HepG2 (cell line): ENCODE measurements around the gene TNFSF12. TPM values are rescaled to one million over a fixed set of nuclear protein-coding genes. Genes with fewer than 3 reads are reported as not detected.
A peak's percentile ranks its signal among the peaks of the same experiment; 100 is the strongest.

ENCODE experiments used
- AGO1 ChIP-seq: fragments of 200-400 bp; formaldehyde crosslinking; IDR thresholded peaks from 2 replicates; pipeline ENCODE4 v1.6.1; 2017; ENCODE audit warnings: mild to moderate bottlenecking, low read depth, low read length, moderate library complexity; ENCODE audit not compliant: poor library complexity, severe bottlenecking
- CC2D1A ChIP-seq: sonication (generic); formaldehyde crosslinking; IDR thresholded peaks from 2 replicates; pipeline ENCODE4 v1.8.1; 2023; ENCODE audit warnings: mild to moderate bottlenecking, missing genetic modification reagents
- CHCHD3 ChIP-seq: sonication (generic); formaldehyde crosslinking; IDR thresholded peaks from 2 replicates; pipeline ENCODE4 v1.8.0; 2022; ENCODE audit warnings: mild to moderate bottlenecking, missing genetic modification reagents, moderate library complexity
- CREM ChIP-seq, 2 experiments: sonication (generic) in 1 of 2; formaldehyde crosslinking in 1 of 2; IDR thresholded peaks; 2 replicates each; pipeline versions ENCODE4 v1.4.0 to v1.6.1; 2016 to 2020; ENCODE audit warnings: antibody characterized with exemption in 1 of 2, mild to moderate bottlenecking in 1 of 2, missing genetic modification reagents in 1 of 2
- KDM4B ChIP-seq: sonication (generic); formaldehyde crosslinking; IDR thresholded peaks from 2 replicates; pipeline ENCODE4 v1.4.0; 2020; ENCODE audit warnings: missing genetic modification reagents
- MXD4 ChIP-seq: IDR thresholded peaks from 2 replicates; pipeline ENCODE4 v1.6.1; 2016; ENCODE audit warnings: mild to moderate bottlenecking, missing biosample characterization, missing genetic modification reagents
- SALL2 ChIP-seq: sonication (generic); formaldehyde crosslinking; IDR thresholded peaks from 2 replicates; pipeline ENCODE4 v1.8.1; 2023; ENCODE audit warnings: mild to moderate bottlenecking, missing genetic modification reagents, inconsistent platforms
- WIZ ChIP-seq: sonication (generic); formaldehyde crosslinking; IDR thresholded peaks from 2 replicates; pipeline ENCODE4 v1.5.1; 2020; ENCODE audit warnings: mild to moderate bottlenecking, missing genetic modification reagents
- ZBTB10 ChIP-seq: sonication (generic); formaldehyde crosslinking; IDR thresholded peaks from 2 replicates; pipeline ENCODE4 v1.4.0; 2020; ENCODE audit warnings: missing genetic modification reagents, borderline replicate concordance
- ZBTB39 ChIP-seq: sonication (generic); formaldehyde crosslinking; IDR thresholded peaks from 2 replicates; pipeline ENCODE4 v1.5.0; 2020; ENCODE audit warnings: missing genetic modification reagents
- ZNF558 ChIP-seq: sonication (generic); formaldehyde crosslinking; IDR thresholded peaks from 2 replicates; pipeline ENCODE4 v1.9.0; 2022; ENCODE audit warnings: mild to moderate bottlenecking, missing genetic modification reagents, borderline replicate concordance
- polyA plus RNA-seq, 8 experiments: library from polyadenylated mRNA; depleted of rRNA in 3 of 8; stranded (reverse) in 7 of 8; unstranded in 1 of 8; fragments of >200 nt; fragmentation: Illumina TruSeq in 4 of 8; extraction: Trizol in 4 of 8; gene quantifications; 2 replicates each; pipeline versions ENCODE4 v1.2.1 to v1.2.3, GENCODE V29; 2011 to 2016; ENCODE audit warnings: low read depth in 4 of 8, missing spikeins in 1 of 8, mixed read lengths in 1 of 8; ENCODE audit not compliant: insufficient read depth in 1 of 8
- total RNA-seq, 5 experiments: library from RNA; depleted of rRNA; stranded (reverse); fragments of >200 nt; fragmentation: Illumina TruSeq; extraction: Trizol; gene quantifications; 2 replicates each; pipeline ENCODE4 v1.2.3, GENCODE V29; 2016; ENCODE audit warnings: low read depth in 1 of 5
- TF ChIP-seq, protein P1 (sequence below): sonication (generic); formaldehyde crosslinking; IDR thresholded peaks from 2 replicates; pipeline ENCODE4 v1.4.0; 2020; ENCODE audit warnings: missing genetic modification reagents
- TF ChIP-seq, protein P2 (sequence below): sonication (generic); formaldehyde crosslinking; IDR thresholded peaks from 2 replicates; pipeline ENCODE4 v1.5.0; 2020; ENCODE audit warnings: mild to moderate bottlenecking, missing genetic modification reagents
- TF ChIP-seq, protein P3 (sequence below): sonication (generic); formaldehyde crosslinking; conservative IDR thresholded peaks from 2 replicates; pipeline ENCODE4 v1.4.0; 2020; ENCODE audit warnings: missing genetic modification reagents
- TF ChIP-seq, protein P4 (sequence below): IDR thresholded peaks from 2 replicates; pipeline ENCODE4 v1.6.1; 2016; ENCODE audit warnings: low read depth, control low read depth
- TF ChIP-seq, protein P5 (sequence below): sonication (generic); formaldehyde crosslinking; IDR thresholded peaks from 2 replicates; pipeline ENCODE4 v1.5.0; 2020; ENCODE audit warnings: missing genetic modification reagents

TNFSF12 gene
- total and polyA plus RNA-seq, 2 of the 13 experiments (the other 11 are each of a cell fraction or from before 2014, with no cell fraction given) = 0.93 to 7.2 TPM

GRCh38 chr17:7572338-7572587 lies 23.4 kb downstream of the TNFSF12 start (continued):
- TF ChIP-seq, protein P1, sequence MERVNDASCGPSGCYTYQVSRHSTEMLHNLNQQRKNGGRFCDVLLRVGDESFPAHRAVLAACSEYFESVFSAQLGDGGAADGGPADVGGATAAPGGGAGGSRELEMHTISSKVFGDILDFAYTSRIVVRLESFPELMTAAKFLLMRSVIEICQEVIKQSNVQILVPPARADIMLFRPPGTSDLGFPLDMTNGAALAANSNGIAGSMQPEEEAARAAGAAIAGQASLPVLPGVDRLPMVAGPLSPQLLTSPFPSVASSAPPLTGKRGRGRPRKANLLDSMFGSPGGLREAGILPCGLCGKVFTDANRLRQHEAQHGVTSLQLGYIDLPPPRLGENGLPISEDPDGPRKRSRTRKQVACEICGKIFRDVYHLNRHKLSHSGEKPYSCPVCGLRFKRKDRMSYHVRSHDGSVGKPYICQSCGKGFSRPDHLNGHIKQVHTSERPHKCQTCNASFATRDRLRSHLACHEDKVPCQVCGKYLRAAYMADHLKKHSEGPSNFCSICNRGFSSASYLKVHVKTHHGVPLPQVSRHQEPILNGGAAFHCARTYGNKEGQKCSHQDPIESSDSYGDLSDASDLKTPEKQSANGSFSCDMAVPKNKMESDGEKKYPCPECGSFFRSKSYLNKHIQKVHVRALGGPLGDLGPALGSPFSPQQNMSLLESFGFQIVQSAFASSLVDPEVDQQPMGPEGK (CRISPR knock-in tag) = peak; percentile 41; the same call in 1 of the 2 replicates
- TF ChIP-seq, protein P2, sequence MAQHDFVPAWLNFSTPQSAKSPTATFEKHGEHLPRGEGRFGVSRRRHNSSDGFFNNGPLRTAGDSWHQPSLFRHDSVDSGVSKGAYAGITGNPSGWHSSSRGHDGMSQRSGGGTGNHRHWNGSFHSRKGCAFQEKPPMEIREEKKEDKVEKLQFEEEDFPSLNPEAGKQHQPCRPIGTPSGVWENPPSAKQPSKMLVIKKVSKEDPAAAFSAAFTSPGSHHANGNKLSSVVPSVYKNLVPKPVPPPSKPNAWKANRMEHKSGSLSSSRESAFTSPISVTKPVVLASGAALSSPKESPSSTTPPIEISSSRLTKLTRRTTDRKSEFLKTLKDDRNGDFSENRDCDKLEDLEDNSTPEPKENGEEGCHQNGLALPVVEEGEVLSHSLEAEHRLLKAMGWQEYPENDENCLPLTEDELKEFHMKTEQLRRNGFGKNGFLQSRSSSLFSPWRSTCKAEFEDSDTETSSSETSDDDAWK (CRISPR knock-in tag) = no peak
- TF ChIP-seq KDM4B (CRISPR knock-in tag) = no peak
- TF ChIP-seq, protein P3, sequence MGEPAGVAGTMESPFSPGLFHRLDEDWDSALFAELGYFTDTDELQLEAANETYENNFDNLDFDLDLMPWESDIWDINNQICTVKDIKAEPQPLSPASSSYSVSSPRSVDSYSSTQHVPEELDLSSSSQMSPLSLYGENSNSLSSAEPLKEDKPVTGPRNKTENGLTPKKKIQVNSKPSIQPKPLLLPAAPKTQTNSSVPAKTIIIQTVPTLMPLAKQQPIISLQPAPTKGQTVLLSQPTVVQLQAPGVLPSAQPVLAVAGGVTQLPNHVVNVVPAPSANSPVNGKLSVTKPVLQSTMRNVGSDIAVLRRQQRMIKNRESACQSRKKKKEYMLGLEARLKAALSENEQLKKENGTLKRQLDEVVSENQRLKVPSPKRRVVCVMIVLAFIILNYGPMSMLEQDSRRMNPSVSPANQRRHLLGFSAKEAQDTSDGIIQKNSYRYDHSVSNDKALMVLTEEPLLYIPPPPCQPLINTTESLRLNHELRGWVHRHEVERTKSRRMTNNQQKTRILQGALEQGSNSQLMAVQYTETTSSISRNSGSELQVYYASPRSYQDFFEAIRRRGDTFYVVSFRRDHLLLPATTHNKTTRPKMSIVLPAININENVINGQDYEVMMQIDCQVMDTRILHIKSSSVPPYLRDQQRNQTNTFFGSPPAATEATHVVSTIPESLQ = 0 out of 2 replicates have a peak, but pooled peaks have one; percentile 24
- TF ChIP-seq, protein P4, sequence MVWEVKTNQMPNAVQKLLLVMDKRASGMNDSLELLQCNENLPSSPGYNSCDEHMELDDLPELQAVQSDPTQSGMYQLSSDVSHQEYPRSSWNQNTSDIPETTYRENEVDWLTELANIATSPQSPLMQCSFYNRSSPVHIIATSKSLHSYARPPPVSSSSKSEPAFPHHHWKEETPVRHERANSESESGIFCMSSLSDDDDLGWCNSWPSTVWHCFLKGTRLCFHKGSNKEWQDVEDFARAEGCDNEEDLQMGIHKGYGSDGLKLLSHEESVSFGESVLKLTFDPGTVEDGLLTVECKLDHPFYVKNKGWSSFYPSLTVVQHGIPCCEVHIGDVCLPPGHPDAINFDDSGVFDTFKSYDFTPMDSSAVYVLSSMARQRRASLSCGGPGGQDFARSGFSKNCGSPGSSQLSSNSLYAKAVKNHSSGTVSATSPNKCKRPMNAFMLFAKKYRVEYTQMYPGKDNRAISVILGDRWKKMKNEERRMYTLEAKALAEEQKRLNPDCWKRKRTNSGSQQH (CRISPR knock-in tag) = peak; percentile 85; the same call in 1 of the 2 replicates
- 0 out of 2 replicates have a peak, but pooled peaks have one; percentile 51 for TF ChIP-seq SALL2 (CRISPR knock-in tag)
- peak; percentile 92; the same call in 1 of the 2 replicates for TF ChIP-seq MXD4 (CRISPR knock-in tag)
- no peak for TF ChIP-seq CHCHD3 (CRISPR knock-in tag)
- TF ChIP-seq, protein P5, sequence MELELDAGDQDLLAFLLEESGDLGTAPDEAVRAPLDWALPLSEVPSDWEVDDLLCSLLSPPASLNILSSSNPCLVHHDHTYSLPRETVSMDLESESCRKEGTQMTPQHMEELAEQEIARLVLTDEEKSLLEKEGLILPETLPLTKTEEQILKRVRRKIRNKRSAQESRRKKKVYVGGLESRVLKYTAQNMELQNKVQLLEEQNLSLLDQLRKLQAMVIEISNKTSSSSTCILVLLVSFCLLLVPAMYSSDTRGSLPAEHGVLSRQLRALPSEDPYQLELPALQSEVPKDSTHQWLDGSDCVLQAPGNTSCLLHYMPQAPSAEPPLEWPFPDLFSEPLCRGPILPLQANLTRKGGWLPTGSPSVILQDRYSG (CRISPR knock-in tag) = peak; percentile 87
- TF ChIP-seq WIZ = no peak
- peak; percentile 86 for TF ChIP-seq ZNF558
- no peak for TF ChIP-seq AGO1
- peak; percentile 54; the same call in 1 of the 2 replicates for TF ChIP-seq ZBTB10 (CRISPR knock-in tag)
- no peak for TF ChIP-seq CC2D1A
- 0 out of 2 replicates have a peak, but pooled peaks have one; percentile 11 for TF ChIP-seq ZBTB39 (CRISPR knock-in tag)
- no peak for TF ChIP-seq CREM (IDR thresholded peaks at IDR 0.05)
- no peak; the same call in 1 of the 2 replicates for TF ChIP-seq CREM (CRISPR knock-in tag; IDR thresholded peaks at IDR 0.05)
